Activated naive CD4-positive, alpha-beta T cell treated with anti-CD3 and anti-CD28 coated beads for 36 hours (primary cell): Measurements from ENCODE around the gene REEP3. TPM values are rescaled to one million over a fixed set of nuclear protein-coding genes. Genes with fewer than 3 reads are reported as not detected.

Experiments
- CTCF ChIA-PET: fragments of 350-600 bp; sonication (Branson Sonifier 250); formaldehyde crosslinking; loops from one replicate; lab custom pipeline; 2021; ENCODE audit warnings: antibody characterized with exemption; lab: Charles Lee
- DNase-seq: peaks from one replicate; pipeline ENCODE4 v3.0.0-alpha.2; 2020
- H3K27ac Mint-ChIP-seq: one replicate; pipeline ENCODE4 v1.8.0; 2021; ENCODE audit warnings: mild to moderate bottlenecking, mixed read lengths
- H3K27me3 Mint-ChIP-seq: one replicate; pipeline ENCODE4 v1.8.0; 2021; ENCODE audit warnings: low read depth, mixed read lengths
- H3K36me3 Mint-ChIP-seq: one replicate; pipeline ENCODE4 v1.8.0; 2021; ENCODE audit warnings: low read depth, mixed read lengths
- H3K4me1 Mint-ChIP-seq: one replicate; pipeline ENCODE4 v1.8.0; 2021; ENCODE audit warnings: low read depth, mixed read lengths
- H3K4me3 Mint-ChIP-seq: one replicate; pipeline ENCODE4 v1.8.0; 2021; ENCODE audit warnings: mild to moderate bottlenecking, moderate library complexity, mixed read lengths
- H3K9me3 Mint-ChIP-seq: one replicate; pipeline ENCODE4 v1.8.0; 2021; ENCODE audit warnings: mixed read lengths
- intact Hi-C: fragments of 100-400 bp; cut with micrococcal nuclease; formaldehyde crosslinking; loops from one replicate; pipeline ENCODE4 v1.15.1; 2023
- total RNA-seq, 2 experiments: library from RNA; stranded (reverse); gene quantifications; one replicate each; pipeline ENCODE4 v1.2.3, GENCODE V29; 2021

The REEP3 gene
- total RNA-seq, 2 experiments from 2014 or later, result 11.2 to 11.9 TPM

- peaks cover 14% of the 10 kb centered on the region for H3K4me1 Mint-ChIP-seq
- no peaks in the 10 kb centered on the region for H3K9me3 Mint-ChIP-seq
- CTCF ChIA-PET, result no interaction called here
- no peak overlapping the region for H3K4me3 Mint-ChIP-seq
- no peaks in the 10 kb centered on the region for H3K36me3 Mint-ChIP-seq
- H3K27me3 Mint-ChIP-seq, result no peaks in the 10 kb centered on the region
- DNase-seq, result no peak
- intact Hi-C loops, result loop anchor here (2.0 kb wide), 1 partner anchor 14 kb away; no protein-coding TSS in a partner anchor
- no peak overlapping the region for H3K27ac Mint-ChIP-seq
These were observed 15.5 kb downstream of the REEP3 start for GRCh38 chr10:63536698-63537097.

GRCh38 chr10:63537536-63537935 is 16.3 kb downstream of the REEP3 start:
- Mint-ChIP-seq H3K36me3 (no peaks in the 10 kb centered on the region), H3K4me3 (no peak overlapping the region), H3K4me1 (peaks cover 14% of the 10 kb centered on the region), H3K27me3 (no peaks in the 10 kb centered on the region), H3K27ac (no peak overlapping the region), H3K9me3 (no peaks in the 10 kb centered on the region)
- CTCF ChIA-PET, result interaction anchor here (0.5 kb wide), 1 partner anchor 198 kb away, joined by 3 read pairs; no protein-coding TSS in a partner anchor
- DNase-seq, result no peak
- intact Hi-C loops, result loop anchor here (2.0 kb wide), 1 partner anchor 15 kb away; no protein-coding TSS in a partner anchor

GRCh38 chr10:63539377-63539776 is 18.2 kb downstream of the REEP3 start:
- Mint-ChIP-seq H3K27me3 (no peaks in the 10 kb centered on the region), H3K4me3 (no peak overlapping the region), H3K36me3 (no peaks in the 10 kb centered on the region), H3K4me1 (peaks cover 16% of the 10 kb centered on the region), H3K27ac (no peak overlapping the region), H3K9me3 (no peaks in the 10 kb centered on the region)
- CTCF ChIA-PET, result interaction anchor here (1.1 to 1.5 kb wide), 3 partner anchors 17 to 90 kb away, joined by 3 to 5 read pairs (median 3); no protein-coding TSS in a partner anchor
- intact Hi-C loops, result no loop called here
- DNase-seq, result no peak

GRCh38 chr10:63539994-63540393 is 18.8 kb downstream of the REEP3 start:
- Mint-ChIP-seq H3K36me3 (no peaks in the 10 kb centered on the region), H3K4me3 (no peak overlapping the region), H3K27me3 (no peaks in the 10 kb centered on the region), H3K4me1 (peaks cover 10% of the 10 kb centered on the region), H3K27ac (no peak overlapping the region), H3K9me3 (no peaks in the 10 kb centered on the region)
- DNase-seq, result no peak
- intact Hi-C loops, result no loop called here
- CTCF ChIA-PET, result interaction anchor here (1.1 to 1.5 kb wide), 2 partner anchors 17 to 18 kb away, joined by 3 read pairs; no protein-coding TSS in a partner anchor

GRCh38 chr10:63542835-63543575 is 21.8 kb downstream of the REEP3 start:
- CTCF ChIA-PET, result no interaction called here
- no peak overlapping the region for H3K27ac Mint-ChIP-seq

GRCh38 chr10:63543576-63543962 is 22.4 kb downstream of the REEP3 start:
- no peak overlapping the region for H3K4me3 Mint-ChIP-seq
- no peaks in the 10 kb centered on the region for H3K27me3 Mint-ChIP-seq
- no peak overlapping the region for H3K27ac Mint-ChIP-seq
- no peak for DNase-seq
- intact Hi-C loops, result no loop called here
- peaks cover 8% of the 10 kb centered on the region for H3K4me1 Mint-ChIP-seq
- peaks cover 4% of the 10 kb centered on the region for H3K36me3 Mint-ChIP-seq
- CTCF ChIA-PET, result no interaction called here
- H3K9me3 Mint-ChIP-seq, result no peaks in the 10 kb centered on the region

More at GRCh38 chr10:63542835-63543575, 21.8 kb downstream of the REEP3 start:
- peaks cover 4% of the 10 kb centered on the region for H3K36me3 Mint-ChIP-seq
- no peaks in the 10 kb centered on the region for H3K27me3 Mint-ChIP-seq
- DNase-seq, result no peak
- H3K4me1 Mint-ChIP-seq, result peaks cover 8% of the 10 kb centered on the region
- intact Hi-C loops, result no loop called here
- H3K9me3 Mint-ChIP-seq, result no peaks in the 10 kb centered on the region
- H3K4me3 Mint-ChIP-seq, result no peak overlapping the region

- Mint-ChIP-seq H3K4me1 (peaks cover 8% of the 10 kb centered on the region), H3K27ac (peak overlapping the region; percentile 34), H3K27me3 (no peaks in the 10 kb centered on the region), H3K9me3 (no peaks in the 10 kb centered on the region), H3K36me3 (peaks cover 4% of the 10 kb centered on the region), H3K4me3 (no peak overlapping the region)
- intact Hi-C loops, result no loop called here
- no peak for DNase-seq
- CTCF ChIA-PET, result no interaction called here
These were observed 23.2 kb downstream of the REEP3 start for GRCh38 chr10:63544418-63544817.

- no peaks in the 10 kb centered on the region for H3K27me3 Mint-ChIP-seq
- DNase-seq, result no peak
- no peak overlapping the region for H3K4me3 Mint-ChIP-seq
- H3K27ac Mint-ChIP-seq, result no peak overlapping the region
- CTCF ChIA-PET, result interaction anchor here (0.7 kb wide), 1 partner anchor 411 kb away, joined by 4 read pairs; no protein-coding TSS in a partner anchor
- H3K9me3 Mint-ChIP-seq, result no peaks in the 10 kb centered on the region
- intact Hi-C loops, result no loop called here
- H3K36me3 Mint-ChIP-seq, result peaks cover 4% of the 10 kb centered on the region
- peaks cover 9% of the 10 kb centered on the region for H3K4me1 Mint-ChIP-seq
These were observed 26.6 kb downstream of the REEP3 start for GRCh38 chr10:63547628-63548360.

- Mint-ChIP-seq H3K36me3 (peaks cover 6% of the 10 kb centered on the region), H3K4me1 (peaks cover 14% of the 10 kb centered on the region), H3K27ac (no peak overlapping the region), H3K9me3 (no peaks in the 10 kb centered on the region), H3K27me3 (no peaks in the 10 kb centered on the region), H3K4me3 (no peak overlapping the region)
- intact Hi-C loops, result no loop called here
- CTCF ChIA-PET, result interaction anchor here (0.7 kb wide), 1 partner anchor 412 kb away, joined by 4 read pairs; no protein-coding TSS in a partner anchor
- no peak for DNase-seq
These were observed 27.7 kb downstream of the REEP3 start for GRCh38 chr10:63548860-63549259.

- H3K27me3 Mint-ChIP-seq, result no peaks in the 10 kb centered on the region
- DNase-seq, result no peak
- CTCF ChIA-PET, result interaction anchor here (1.9 kb wide), 1 partner anchor 78 kb away, joined by 5 read pairs; no protein-coding TSS in a partner anchor
- H3K9me3 Mint-ChIP-seq, result no peaks in the 10 kb centered on the region
- H3K27ac Mint-ChIP-seq, result no peak overlapping the region
- intact Hi-C loops, result no loop called here
- peaks cover 6% of the 10 kb centered on the region for H3K36me3 Mint-ChIP-seq
- H3K4me1 Mint-ChIP-seq, result peaks cover 18% of the 10 kb centered on the region
- no peak overlapping the region for H3K4me3 Mint-ChIP-seq
These were observed 28.6 kb downstream of the REEP3 start for GRCh38 chr10:63549810-63550209.

- intact Hi-C loops, result no loop called here
- no peaks in the 10 kb centered on the region for H3K9me3 Mint-ChIP-seq
- DNase-seq, result no peak
- no peak overlapping the region for H3K4me3 Mint-ChIP-seq
- CTCF ChIA-PET, result no interaction called here
- H3K27ac Mint-ChIP-seq, result no peak overlapping the region
- no peaks in the 10 kb centered on the region for H3K27me3 Mint-ChIP-seq
- peaks cover 3% of the 10 kb centered on the region for H3K36me3 Mint-ChIP-seq
- peaks cover 28% of the 10 kb centered on the region for H3K4me1 Mint-ChIP-seq
These were observed 31.8 kb downstream of the REEP3 start for GRCh38 chr10:63553031-63553430.

- Mint-ChIP-seq H3K9me3 (no peaks in the 10 kb centered on the region), H3K27ac (no peak overlapping the region)
- CTCF ChIA-PET, result no interaction called here
These were observed 32.3 kb downstream of the REEP3 start for GRCh38 chr10:63553473-63553872.

More at GRCh38 chr10:63553473-63553872, 32.3 kb downstream of the REEP3 start:
- no peak for DNase-seq
- Mint-ChIP-seq H3K4me3 (no peak overlapping the region), H3K4me1 (peaks cover 28% of the 10 kb centered on the region), H3K27me3 (no peaks in the 10 kb centered on the region), H3K36me3 (peaks cover 3% of the 10 kb centered on the region)
- intact Hi-C loops, result no loop called here
